IMR-90 (cell line): ENCODE measurements around the gene ARAP1. TPM values are rescaled to one million over a fixed set of nuclear protein-coding genes. Genes with fewer than 3 reads are reported as not detected.
A peak's percentile ranks its signal among the peaks of the same experiment; 100 is the strongest.

ENCODE experiments used
- ATAC-seq: fragments of 200-7000 bp; cut with Tn5 transposase; 2 replicates; pipeline ENCODE4 v1.9.1; 2020; ENCODE audit warnings: low read depth, mild to moderate bottlenecking, moderate library complexity
- BruUV-seq: library from RNA; stranded (reverse); fragments of 400-500 nt; replicated peaks from 2 replicates; lab custom pipeline; 2021; lab: Mats Ljungman, UMichigan
- CTCF ChIA-PET: fragments of 300-600 bp; formaldehyde crosslinking; extraction: SDS; loops from one replicate; lab custom pipeline; 2021; ENCODE audit warnings: antibody characterized with exemption; lab: Yijun Ruan, JAX
- POLR2A ChIA-PET: fragments of 300-600 bp; sonication (Branson Sonifier 250); formaldehyde crosslinking; loops from one replicate; lab custom pipeline; 2022; ENCODE audit warnings: antibody characterized with exemption; ENCODE audit not compliant: unreplicated experiment; lab: Charles Lee
- DNase-seq: peaks from one replicate; pipeline ENCODE4 v3.0.0; 2013
- H2AFZ ChIP-seq: replicated peaks from 2 replicates; pipeline ENCODE3; 2013; ENCODE audit warnings: low read length, mild to moderate bottlenecking; ENCODE audit not compliant: poor library complexity
- H2AK5ac ChIP-seq: 2 replicates; pipeline ENCODE4 v1.6.1; 2013; ENCODE audit warnings: low read depth, low read length, inconsistent platforms
- H2AK9ac ChIP-seq: replicated peaks from 2 replicates; pipeline ENCODE3; 2013; ENCODE audit warnings: mild to moderate bottlenecking, low read depth, low read length, moderate library complexity; ENCODE audit not compliant: poor library complexity
- H2BK120ac ChIP-seq: 2 replicates; pipeline ENCODE4 v1.6.1; 2013; ENCODE audit warnings: low read depth, low read length, inconsistent platforms
- H2BK15ac ChIP-seq: 3 replicates; pipeline ENCODE4 v1.6.1; 2013; ENCODE audit warnings: low read depth, low read length, inconsistent platforms
- H2BK20ac ChIP-seq: 2 replicates; pipeline ENCODE4 v1.6.1; 2013; ENCODE audit warnings: low read depth, mild to moderate bottlenecking, inconsistent platforms, low read length, moderate library complexity
- H2BK5ac ChIP-seq: 2 replicates; pipeline ENCODE4 v1.6.1; 2013; ENCODE audit warnings: mild to moderate bottlenecking, low read depth, low read length, inconsistent platforms; ENCODE audit not compliant: poor library complexity, severe bottlenecking
- H3K14ac ChIP-seq: replicated peaks from 2 replicates; pipeline ENCODE4 v1.6.1; 2013; ENCODE audit warnings: low read depth, low read length, inconsistent platforms
- H3K18ac ChIP-seq: 2 replicates; pipeline ENCODE4 v1.6.1; 2013; ENCODE audit warnings: low read depth, low read length, control low read depth
- H3K23ac ChIP-seq: 2 replicates; pipeline ENCODE4 v1.6.1; 2013; ENCODE audit warnings: low read depth, low read length, inconsistent platforms
- H3K27ac ChIP-seq: 2 replicates; pipeline ENCODE4 v1.5.1; 2013; ENCODE audit warnings: mild to moderate bottlenecking, control low read depth, low read length; ENCODE audit not compliant: insufficient read depth
- H3K27me3 ChIP-seq: 2 replicates; pipeline ENCODE4 v1.6.1; 2013; ENCODE audit warnings: low read length; ENCODE audit not compliant: control insufficient read depth, insufficient read depth
- H3K36me3 ChIP-seq: 2 replicates; pipeline ENCODE4 v1.6.1; 2013; ENCODE audit warnings: low read length, mixed read lengths; ENCODE audit not compliant: control insufficient read depth, insufficient read depth
- H3K4ac ChIP-seq: 2 replicates; pipeline ENCODE4 v1.6.1; 2013; ENCODE audit warnings: low read depth, low read length, inconsistent platforms
- H3K4me1 ChIP-seq: 2 replicates; pipeline ENCODE4 v1.6.1; 2013; ENCODE audit warnings: low read length, mixed read lengths; ENCODE audit not compliant: control insufficient read depth, insufficient read depth
- H3K4me2 ChIP-seq: 2 replicates; pipeline ENCODE4 v1.6.1; 2013; ENCODE audit warnings: low read depth, mild to moderate bottlenecking, control low read depth, low read length, moderate library complexity
- H3K4me3 ChIP-seq: 2 replicates; pipeline ENCODE4 v1.5.1; 2013; ENCODE audit warnings: low read depth, mild to moderate bottlenecking, control low read depth, low read length, moderate library complexity; ENCODE audit not compliant: insufficient read depth
- H3K56ac ChIP-seq: 2 replicates; pipeline ENCODE4 v1.6.1; 2013; ENCODE audit warnings: low read length, inconsistent platforms; ENCODE audit not compliant: insufficient read depth; ENCODE audit errors: extremely low read depth
- H3K79me1 ChIP-seq, 2 experiments: 2 replicates each; pipeline ENCODE4 v1.6.1; 2013; ENCODE audit warnings: low read length in 2 of 2, inconsistent platforms in 1 of 2, low read depth in 1 of 2
- H3K9ac ChIP-seq: 2 replicates; pipeline ENCODE4 v1.6.1; 2013; ENCODE audit warnings: low read depth, low read length, control low read depth
- H3K9me1 ChIP-seq: 2 replicates; pipeline ENCODE4 v1.6.1; 2013; ENCODE audit warnings: low read length, inconsistent platforms; ENCODE audit not compliant: insufficient read depth
- H3K9me3 ChIP-seq: 2 replicates; pipeline ENCODE4 v1.6.1; 2013; ENCODE audit warnings: low read length; ENCODE audit not compliant: control insufficient read depth, insufficient read depth
- H4K20me1 ChIP-seq: 2 replicates; pipeline ENCODE4 v1.6.1; 2013; ENCODE audit warnings: low read length, inconsistent platforms; ENCODE audit not compliant: insufficient read depth
- H4K5ac ChIP-seq: 2 replicates; pipeline ENCODE4 v1.6.1; 2013; ENCODE audit warnings: mild to moderate bottlenecking, low read depth, low read length, control low read depth
- H4K8ac ChIP-seq, 2 experiments: 2 replicates each; pipeline ENCODE4 v1.6.1; 2013; ENCODE audit warnings: low read depth in 2 of 2, low read length in 2 of 2, control low read depth in 1 of 2, inconsistent platforms in 1 of 2
- H4K91ac ChIP-seq: 2 replicates; pipeline ENCODE4 v1.6.1; 2013; ENCODE audit warnings: low read depth, low read length, inconsistent platforms; ENCODE audit not compliant: insufficient read depth
- BHLHE40 ChIP-seq: fragments of 150-350 bp; IDR thresholded peaks from 2 replicates; pipeline ENCODE4 v1.6.1; 2016; ENCODE audit warnings: mild to moderate bottlenecking, low read depth, low read length
- CEBPB ChIP-seq: IDR thresholded peaks from 2 replicates; pipeline ENCODE4 v1.6.1; 2012; ENCODE audit warnings: low read depth, low read length, improper control_type of control experiment
- CHD1 ChIP-seq: IDR thresholded peaks from 2 replicates; pipeline ENCODE4 v1.6.1; 2012; ENCODE audit warnings: low read depth, low read length, improper control_type of control experiment
- FOS ChIP-seq: fragments of 150-350 bp; IDR thresholded peaks from 2 replicates; pipeline ENCODE4 v1.6.1; 2016; ENCODE audit warnings: low read depth, low read length
- MAFK ChIP-seq: IDR thresholded peaks from 2 replicates; pipeline ENCODE4 v1.6.1; 2012; ENCODE audit warnings: low read depth, low read length, improper control_type of control experiment
- MAZ ChIP-seq: IDR thresholded peaks from 2 replicates; pipeline ENCODE4 v1.6.1; 2012; ENCODE audit warnings: low read depth, mild to moderate bottlenecking, low read length, improper control_type of control experiment, moderate library complexity, borderline replicate concordance
- MXI1 ChIP-seq: IDR thresholded peaks from 2 replicates; pipeline ENCODE4 v1.6.1; 2012; ENCODE audit warnings: low read depth, mild to moderate bottlenecking, low read length, moderate library complexity, borderline replicate concordance
- POLR2A ChIP-seq: IDR thresholded peaks from 2 replicates; pipeline ENCODE4 v1.6.1; 2012; ENCODE audit warnings: mild to moderate bottlenecking, low read depth, low read length
- RAD21 ChIP-seq: IDR thresholded peaks from 2 replicates; pipeline ENCODE4 v1.6.1; 2012; ENCODE audit warnings: low read length, improper control_type of control experiment
- RCOR1 ChIP-seq: IDR thresholded peaks from 2 replicates; pipeline ENCODE4 v1.6.1; 2012; ENCODE audit warnings: mild to moderate bottlenecking, low read length, improper control_type of control experiment; ENCODE audit not compliant: insufficient replicate concordance
- SMC3 ChIP-seq: fragments of 150-350 bp; IDR thresholded peaks from 2 replicates; pipeline ENCODE4 v1.6.1; 2016; ENCODE audit warnings: low read depth, mild to moderate bottlenecking, antibody characterized with exemption, low read length, moderate library complexity
- WGBS, 2 experiments: methylation state at CpG; one replicate each; pipeline versions ENCODE4 v1.1.5 to v1.1.7; 2013; ENCODE audit warnings: missing lambda C conversion rate in 2 of 2; ENCODE audit not compliant: insufficient read length in 1 of 2; ENCODE audit errors: extremely low coverage in 2 of 2; 5-methylcytosine and 5-hydroxymethylcytosine counted together
- dilution Hi-C: fragments of 300-500 bp; cut with HindIII; formaldehyde crosslinking; loops from one replicate; pipeline ENCODE4 v1.14.3; 2018; ENCODE audit warnings: low sequenced_read_pairs; ENCODE audit not compliant: unreplicated experiment
- in situ Hi-C: fragments of 300-500 bp; cut with MboI; formaldehyde crosslinking; loops from 3 replicates; pipeline ENCODE4 v1.14.3; 2019; ENCODE audit warnings: low sequenced_read_pairs, inconsistent platforms, mixed read lengths
- intact Hi-C: fragments of 100-400 bp; cut with micrococcal nuclease; formaldehyde crosslinking; loops from 2 replicates; pipeline ENCODE4 v1.10.0; 2022
- polyA plus RNA-seq, 3 experiments: library from polyadenylated mRNA; depleted of rRNA; stranded (reverse); fragments of >200 nt; gene quantifications; 2 replicates each; pipeline ENCODE4 v1.2.3, GENCODE V29; 2012; ENCODE audit warnings: low replicate concordance in 1 of 3
- total RNA-seq: library from RNA; depleted of rRNA; stranded (reverse); fragments of >200 nt; gene quantifications from 2 replicates; pipeline ENCODE4 v1.2.3, GENCODE V29; 2012
- TF ChIP-seq, protein P1 (sequence below): fragments of 150-350 bp; IDR thresholded peaks from 2 replicates; pipeline ENCODE4 v1.6.1; 2017; ENCODE audit warnings: mild to moderate bottlenecking, antibody characterized with exemption, low read length, low read depth
- TF ChIP-seq, protein P2 (sequence below): conservative IDR thresholded peaks from 2 replicates; pipeline ENCODE4 v1.5.1; 2012; ENCODE audit warnings: mild to moderate bottlenecking, low read depth, low read length, improper control_type of control experiment
- TF ChIP-seq, protein P3 (sequence below): fragments of 150-350 bp; IDR thresholded peaks from 2 replicates; pipeline ENCODE4 v1.6.1; 2016; ENCODE audit warnings: low read depth, mild to moderate bottlenecking, low read length, moderate library complexity, borderline replicate concordance

The ARAP1 gene
- total and polyA plus RNA-seq, 2 of the 4 experiments (the other 2 are of a cell fraction) = 37.6 to 63.1 TPM

DNA sequence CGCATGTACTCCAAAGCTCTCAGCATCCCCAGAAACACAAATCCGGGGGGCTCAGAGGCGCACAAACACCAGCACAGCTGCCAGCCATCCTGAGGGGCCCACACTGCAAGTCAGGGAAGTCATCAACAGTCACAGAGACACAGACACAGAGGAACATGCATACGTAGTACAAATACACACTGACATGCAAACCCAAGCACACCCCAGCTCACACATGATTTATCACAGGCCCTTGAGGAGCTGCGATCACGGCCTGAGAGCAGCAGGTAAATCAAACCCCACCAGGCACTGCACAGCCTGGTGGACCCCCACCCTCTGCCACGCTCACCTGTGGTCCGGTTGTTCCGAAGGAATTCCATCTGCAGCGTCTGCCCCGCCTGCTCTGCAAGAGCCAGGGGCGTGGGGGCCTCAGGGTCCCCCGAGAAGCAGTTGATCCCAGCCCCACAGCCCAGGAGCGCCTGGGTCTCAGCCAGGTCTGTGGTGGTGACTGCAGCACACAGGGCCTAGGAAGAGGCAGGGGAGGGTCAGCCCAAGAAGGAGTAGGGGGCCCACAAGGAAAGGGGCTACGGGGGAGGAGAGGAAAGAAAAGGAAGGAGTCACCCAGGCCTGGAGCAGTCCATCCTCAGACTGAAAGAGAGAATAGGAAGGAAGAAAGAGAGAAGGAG, 49.5 kb downstream of the ARAP1 start:
- peaks cover 19% of the 10 kb centered on the region for H3K4me1 ChIP-seq
- H3K18ac ChIP-seq = peak overlapping the region; percentile 21; the same call in 1 of the 2 replicates
- TF ChIP-seq POLR2A (no peak), BHLHE40 (no peak), MXI1 (no peak), RAD21 (no peak), CEBPB (no peak), FOS (no peak), CHD1 (no peak), RCOR1 (no peak), SMC3 (no peak), MAFK (no peak), MAZ (no peak)
- TF ChIP-seq, protein P1, sequence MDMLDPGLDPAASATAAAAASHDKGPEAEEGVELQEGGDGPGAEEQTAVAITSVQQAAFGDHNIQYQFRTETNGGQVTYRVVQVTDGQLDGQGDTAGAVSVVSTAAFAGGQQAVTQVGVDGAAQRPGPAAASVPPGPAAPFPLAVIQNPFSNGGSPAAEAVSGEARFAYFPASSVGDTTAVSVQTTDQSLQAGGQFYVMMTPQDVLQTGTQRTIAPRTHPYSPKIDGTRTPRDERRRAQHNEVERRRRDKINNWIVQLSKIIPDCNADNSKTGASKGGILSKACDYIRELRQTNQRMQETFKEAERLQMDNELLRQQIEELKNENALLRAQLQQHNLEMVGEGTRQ = no peak
- TF ChIP-seq, protein P2, sequence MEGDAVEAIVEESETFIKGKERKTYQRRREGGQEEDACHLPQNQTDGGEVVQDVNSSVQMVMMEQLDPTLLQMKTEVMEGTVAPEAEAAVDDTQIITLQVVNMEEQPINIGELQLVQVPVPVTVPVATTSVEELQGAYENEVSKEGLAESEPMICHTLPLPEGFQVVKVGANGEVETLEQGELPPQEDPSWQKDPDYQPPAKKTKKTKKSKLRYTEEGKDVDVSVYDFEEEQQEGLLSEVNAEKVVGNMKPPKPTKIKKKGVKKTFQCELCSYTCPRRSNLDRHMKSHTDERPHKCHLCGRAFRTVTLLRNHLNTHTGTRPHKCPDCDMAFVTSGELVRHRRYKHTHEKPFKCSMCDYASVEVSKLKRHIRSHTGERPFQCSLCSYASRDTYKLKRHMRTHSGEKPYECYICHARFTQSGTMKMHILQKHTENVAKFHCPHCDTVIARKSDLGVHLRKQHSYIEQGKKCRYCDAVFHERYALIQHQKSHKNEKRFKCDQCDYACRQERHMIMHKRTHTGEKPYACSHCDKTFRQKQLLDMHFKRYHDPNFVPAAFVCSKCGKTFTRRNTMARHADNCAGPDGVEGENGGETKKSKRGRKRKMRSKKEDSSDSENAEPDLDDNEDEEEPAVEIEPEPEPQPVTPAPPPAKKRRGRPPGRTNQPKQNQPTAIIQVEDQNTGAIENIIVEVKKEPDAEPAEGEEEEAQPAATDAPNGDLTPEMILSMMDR = no peak
- TF ChIP-seq, protein P3, sequence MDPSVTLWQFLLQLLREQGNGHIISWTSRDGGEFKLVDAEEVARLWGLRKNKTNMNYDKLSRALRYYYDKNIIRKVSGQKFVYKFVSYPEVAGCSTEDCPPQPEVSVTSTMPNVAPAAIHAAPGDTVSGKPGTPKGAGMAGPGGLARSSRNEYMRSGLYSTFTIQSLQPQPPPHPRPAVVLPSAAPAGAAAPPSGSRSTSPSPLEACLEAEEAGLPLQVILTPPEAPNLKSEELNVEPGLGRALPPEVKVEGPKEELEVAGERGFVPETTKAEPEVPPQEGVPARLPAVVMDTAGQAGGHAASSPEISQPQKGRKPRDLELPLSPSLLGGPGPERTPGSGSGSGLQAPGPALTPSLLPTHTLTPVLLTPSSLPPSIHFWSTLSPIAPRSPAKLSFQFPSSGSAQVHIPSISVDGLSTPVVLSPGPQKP = no peak
- H3K79me1 ChIP-seq = peaks cover 0 to 20% of the 10 kb centered on the region in 2 experiments; a peak in 2 of 4 replicates
- POLR2A ChIA-PET = interaction anchor here (0.6 kb wide), 2 partner anchors 29 to 110 kb away, joined by 5 to 6 read pairs; no protein-coding TSS in a partner anchor
- H3K9ac ChIP-seq = no peak overlapping the region; the same call in 1 of the 2 replicates
- no peak overlapping the region for H4K8ac ChIP-seq
- H3K9me1 ChIP-seq = peaks cover 13% of the 10 kb centered on the region; the same call in 1 of the 2 replicates
- H3K4me2 ChIP-seq = peak overlapping the region; percentile 51; the same call in 1 of the 2 replicates
- no peak overlapping the region for H2BK5ac ChIP-seq
- no peak overlapping the region for H3K4me3 ChIP-seq
- DNase-seq (no peak), ATAC-seq (no peak; the same call in 1 of the 2 replicates)
- H3K14ac ChIP-seq = peak overlapping the region; percentile 52; the same call in 1 of the 2 replicates
- no TSS peak for BruUV-seq
- H3K27ac ChIP-seq = peak overlapping the region; percentile 64; the same call in 1 of the 2 replicates
- CTCF ChIA-PET = interaction anchor here (1.2 kb wide), 1 partner anchor 22 kb away, joined by 3 read pairs; no protein-coding TSS in a partner anchor
- no peak overlapping the region for H2AFZ ChIP-seq
- peak overlapping the region; percentile 51; the same call in 1 of the 2 replicates for H3K4ac ChIP-seq
- dilution Hi-C loops (no loop called here), intact Hi-C loops (no loop called here), in situ Hi-C loops (no loop called here)
- H2BK20ac ChIP-seq = no peak overlapping the region
- H2AK5ac ChIP-seq = no peak overlapping the region; the same call in 1 of the 2 replicates
- H4K5ac ChIP-seq = no peak overlapping the region; the same call in 1 of the 2 replicates
- 72% methylated on average over 8 of the region's 15 CpGs; no CpG with 5 or more reads in 1 of the 2 experiments for WGBS, 2 experiments
- H3K9me3 ChIP-seq = no peaks in the 10 kb centered on the region
- peaks cover 27% of the 10 kb centered on the region for H4K20me1 ChIP-seq
- peaks cover 73% of the 10 kb centered on the region for H3K36me3 ChIP-seq
- no peak overlapping the region for H2AK9ac ChIP-seq
- H3K23ac ChIP-seq = no peak overlapping the region; the same call in 1 of the 2 replicates
- no peak overlapping the region for H2BK120ac ChIP-seq
- H4K91ac ChIP-seq = peak overlapping the region; percentile 12; the same call in 1 of the 2 replicates
- H3K27me3 ChIP-seq = no peaks in the 10 kb centered on the region
- H3K56ac ChIP-seq = no peak overlapping the region
- no peak overlapping the region for H2BK15ac ChIP-seq
